ENCODE data around the gene ARHGEF4.

The ARHGEF4 gene

GRCh38 chr2:131039535-131039907 lies 202.8 kb downstream of the ARHGEF4 start:
- DNase-seq = no peak

- DNase-seq = no peak
Observed at GRCh38 chr2:131039908-131040660, 203.4 kb downstream of the ARHGEF4 start.

- no peak for DNase-seq
Observed at GRCh38 chr2:131040661-131041401, 204.1 kb downstream of the ARHGEF4 start.

GRCh38 chr2:131041402-131042147 lies 204.9 kb downstream of the ARHGEF4 start:
- no peak for DNase-seq

- DNase-seq = no peak
Observed at GRCh38 chr2:131042148-131042775, 205.5 kb downstream of the ARHGEF4 start.

- DNase-seq = no peak
Observed at GRCh38 chr2:131043199-131044074, 206.7 kb downstream of the ARHGEF4 start.

GRCh38 chr2:131044075-131044756 lies 207.5 kb downstream of the ARHGEF4 start:
- no peak for DNase-seq

- DNase-seq = no peak
Observed at GRCh38 chr2:131044757-131045150, 208.0 kb downstream of the ARHGEF4 start.

- DNase-seq = no peak
Observed at GRCh38 chr2:131045286-131046027, 208.7 kb downstream of the ARHGEF4 start.

- DNase-seq = no peak
Observed at GRCh38 chr2:131046028-131046917, 209.6 kb downstream of the ARHGEF4 start.

GRCh38 chr2:131046918-131047652 lies 210.4 kb downstream of the ARHGEF4 start:
- DNase-seq = no peak

GRCh38 chr2:131047920-131048560 lies 211.3 kb downstream of the ARHGEF4 start:
- no peak for DNase-seq

GRCh38 chr2:131048641-131049040 lies 211.9 kb downstream of the ARHGEF4 start:
- DNase-seq = no peak

- no peak for DNase-seq
Observed at GRCh38 chr2:131049150-131049718, 212.5 kb downstream of the ARHGEF4 start.

- DNase-seq = no peak
Observed at GRCh38 chr2:131050896-131051295, 214.2 kb downstream of the ARHGEF4 start.

GRCh38 chr2:131052741-131053263 lies 216.1 kb downstream of the ARHGEF4 start:
- no peak for DNase-seq

- no peak for DNase-seq
Observed at GRCh38 chr2:131054488-131054887, 217.8 kb downstream of the ARHGEF4 start.
